A673 (cell line): Measurements from ENCODE around the gene VAV2.
A peak's percentile ranks its signal among the peaks of the same experiment; 100 is the strongest.

Experiments
- EZH2 ChIP-seq: fragments of 200-600 bp; sonication (generic); IDR thresholded peaks from 2 replicates; pipeline ENCODE4 v1.6.1; 2017; ENCODE audit warnings: borderline replicate concordance, low read depth, mild to moderate bottlenecking, mixed read lengths, antibody characterized with exemption, low read length; ENCODE audit not compliant: poor library complexity, severe bottlenecking
- TF ChIP-seq, protein P1 (sequence below): fragments of 300-800, 200-600 bp; sonication (generic); conservative IDR thresholded peaks from 2 replicates; pipeline ENCODE4 v1.5.1; 2017; ENCODE audit warnings: low read depth, mild to moderate bottlenecking, antibody characterized with exemption, low read length, moderate library complexity, mixed read lengths

DNA sequence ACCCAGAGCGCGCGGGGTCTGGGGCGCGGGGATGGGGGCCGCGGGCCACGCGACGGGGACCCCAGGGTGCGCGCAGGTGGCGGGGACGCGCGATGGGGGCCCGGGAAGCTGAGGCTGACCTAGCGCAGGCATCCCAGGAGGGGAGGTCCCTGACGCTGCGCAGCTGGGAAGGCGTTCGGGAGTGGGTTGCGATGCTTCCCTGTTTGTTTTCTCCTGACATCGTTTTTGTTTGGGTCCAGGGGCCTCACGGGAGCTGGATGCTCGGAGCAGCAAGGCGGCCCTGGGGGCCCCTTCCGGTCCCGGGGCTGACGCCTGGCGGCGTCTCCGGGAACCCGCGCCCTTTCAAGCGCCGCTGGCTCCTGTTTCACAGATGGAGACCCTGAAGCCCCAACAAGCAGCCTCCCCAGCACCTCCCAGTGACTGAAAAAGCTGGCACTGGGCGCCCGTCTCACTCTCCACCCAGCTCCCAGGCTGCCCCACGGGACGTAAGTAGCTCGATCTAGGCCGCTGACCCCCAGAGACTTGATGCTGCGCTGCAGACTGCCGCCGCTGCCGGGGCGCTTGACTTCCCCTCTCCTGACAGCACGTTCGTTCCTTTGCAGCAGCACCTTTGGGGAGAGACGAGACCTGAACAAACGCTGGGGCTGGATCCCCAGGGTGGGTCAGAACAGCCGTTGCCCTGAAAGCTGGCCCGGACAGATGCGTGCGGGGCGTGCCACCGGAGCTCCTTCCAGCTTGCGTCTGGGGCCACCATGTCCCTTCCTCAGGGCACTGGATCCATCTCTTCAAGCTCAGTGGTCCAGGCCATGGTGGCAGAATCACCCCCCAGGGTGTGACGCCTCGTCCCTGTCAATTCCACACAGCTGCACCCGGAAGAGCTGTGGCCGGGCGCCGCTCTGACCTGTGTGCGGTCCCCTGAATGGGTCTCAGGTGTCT, 33.8 kb upstream of the VAV2 start:
- TF ChIP-seq, protein P1, sequence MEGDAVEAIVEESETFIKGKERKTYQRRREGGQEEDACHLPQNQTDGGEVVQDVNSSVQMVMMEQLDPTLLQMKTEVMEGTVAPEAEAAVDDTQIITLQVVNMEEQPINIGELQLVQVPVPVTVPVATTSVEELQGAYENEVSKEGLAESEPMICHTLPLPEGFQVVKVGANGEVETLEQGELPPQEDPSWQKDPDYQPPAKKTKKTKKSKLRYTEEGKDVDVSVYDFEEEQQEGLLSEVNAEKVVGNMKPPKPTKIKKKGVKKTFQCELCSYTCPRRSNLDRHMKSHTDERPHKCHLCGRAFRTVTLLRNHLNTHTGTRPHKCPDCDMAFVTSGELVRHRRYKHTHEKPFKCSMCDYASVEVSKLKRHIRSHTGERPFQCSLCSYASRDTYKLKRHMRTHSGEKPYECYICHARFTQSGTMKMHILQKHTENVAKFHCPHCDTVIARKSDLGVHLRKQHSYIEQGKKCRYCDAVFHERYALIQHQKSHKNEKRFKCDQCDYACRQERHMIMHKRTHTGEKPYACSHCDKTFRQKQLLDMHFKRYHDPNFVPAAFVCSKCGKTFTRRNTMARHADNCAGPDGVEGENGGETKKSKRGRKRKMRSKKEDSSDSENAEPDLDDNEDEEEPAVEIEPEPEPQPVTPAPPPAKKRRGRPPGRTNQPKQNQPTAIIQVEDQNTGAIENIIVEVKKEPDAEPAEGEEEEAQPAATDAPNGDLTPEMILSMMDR: peak; percentile 38; the same call in 1 of the 2 replicates
- TF ChIP-seq EZH2: no peak
